Measurements from ENCODE around the gene NR1D2. TPM values are rescaled to one million over a fixed set of nuclear protein-coding genes. Genes with fewer than 3 reads are reported as not detected.

Gene NR1D2
- total and polyA plus RNA-seq, 2 of the 13 experiments (the other 11 are each of a cell fraction or from before 2014, with no cell fraction given) = 5.3 to 8.1 TPM

- TF ChIP-seq AFF4 (CRISPR knock-in tag; IDR thresholded peaks at IDR 0.05) (peak; percentile 70; the same call in 1 of the 2 replicates), RAD21 (CRISPR knock-in tag; IDR thresholded peaks at IDR 0.05) (no peak; the same call in 1 of the 2 replicates), RCOR2 (CRISPR knock-in tag; IDR thresholded peaks at IDR 0.05) (no peak; the same call in 1 of the 2 replicates), ELF1 (CRISPR knock-in tag; IDR thresholded peaks at IDR 0.05) (peak; percentile 87), GMEB1 (CRISPR knock-in tag; IDR thresholded peaks at IDR 0.05; ENCODE audit: borderline replicate concordance) (peak; percentile 87), ZNF343 (CRISPR knock-in tag; IDR thresholded peaks at IDR 0.05) (no peak; the same call in 1 of the 2 replicates), SKI (IDR thresholded peaks at IDR 0.05; ENCODE audit: partially characterized antibody) (no peak), MLLT10 (CRISPR knock-in tag; IDR thresholded peaks at IDR 0.05) (no peak), ZUFSP (CRISPR knock-in tag; IDR thresholded peaks at IDR 0.05; ENCODE audit: borderline replicate concordance) (no peak), HCFC1 (IDR thresholded peaks at IDR 0.05; ENCODE audit: low read depth, low read length) (peak; percentile 94), MAZ (IDR thresholded peaks at IDR 0.05; ENCODE audit: borderline replicate concordance, low read depth, low read length) (no peak), MAZ (CRISPR knock-in tag; IDR thresholded peaks at IDR 0.05; ENCODE audit: low read depth) (peak; percentile 94), MAFG (CRISPR knock-in tag; IDR thresholded peaks at IDR 0.05) (no peak), MTF2 (CRISPR knock-in tag; IDR thresholded peaks at IDR 0.05; ENCODE audit: borderline replicate concordance) (no peak), SNAI1 (CRISPR knock-in tag; IDR thresholded peaks at IDR 0.05; ENCODE audit: borderline replicate concordance) (peak; percentile 61), ZNF678 (CRISPR knock-in tag; IDR thresholded peaks at IDR 0.05) (peak; percentile 15; the same call in 1 of the 2 replicates), ZNF703 (CRISPR knock-in tag; IDR thresholded peaks at IDR 0.05; ENCODE audit: borderline replicate concordance) (peak; percentile 62; the same call in 1 of the 2 replicates), ZNF567 (CRISPR knock-in tag; IDR thresholded peaks at IDR 0.05; ENCODE audit: borderline replicate concordance) (peak; percentile 89), CERS6 (CRISPR knock-in tag; IDR thresholded peaks at IDR 0.05) (0 out of 2 replicates have a peak, but pooled peaks have one; percentile 61), KDM5B (CRISPR knock-in tag; IDR thresholded peaks at IDR 0.05; ENCODE audit: borderline replicate concordance) (peak; percentile 88), ZFP36 (IDR thresholded peaks at IDR 0.05; ENCODE audit: borderline replicate concordance, low read depth, low read length, partially characterized antibody) (no peak)
Measured at GRCh38 chr3:23916886-23917678, 28.0 kb upstream of the NR1D2 start, which contains the start of the genes NKIRAS1 and RPL15 (continued).

Measured in HepG2 (cell line).